Loucy (cell line): Measurements from ENCODE around the gene ASB1.

Experiments used
- H2AFZ ChIP-seq: fragments of 200-600 bp; sonication (generic); 2 replicates; pipeline ENCODE4 v1.6.0; 2016; ENCODE audit warnings: antibody characterized with exemption, mild to moderate bottlenecking, low read length, moderate library complexity
- H3F3A ChIP-seq: fragments of 200-600 bp; 2 replicates; pipeline ENCODE4 v1.6.0; 2016; ENCODE audit warnings: antibody characterized with exemption, low read depth, mild to moderate bottlenecking
- H3K27me3 ChIP-seq: fragments of 200-600 bp; sonication (generic); 2 replicates; pipeline ENCODE4 v1.6.1; 2014; ENCODE audit warnings: low read length, mild to moderate bottlenecking; ENCODE audit not compliant: insufficient read depth, poor library complexity, severe bottlenecking
- H3K36me3 ChIP-seq: fragments of 200-600 bp; sonication (generic); 2 replicates; pipeline ENCODE4 v1.6.1; 2016; ENCODE audit warnings: low read length; ENCODE audit not compliant: insufficient read depth
- H3K4me1 ChIP-seq: fragments of 200-600 bp; sonication (generic); 2 replicates; pipeline ENCODE4 v1.5.1; 2014; ENCODE audit warnings: low read length, mild to moderate bottlenecking; ENCODE audit not compliant: insufficient read depth, poor library complexity, severe bottlenecking
- H3K4me2 ChIP-seq: fragments of 200-600 bp; sonication (generic); 2 replicates; pipeline ENCODE4 v1.6.0; 2014; ENCODE audit warnings: antibody characterized with exemption, low read length, low read depth, mild to moderate bottlenecking; ENCODE audit not compliant: poor library complexity, severe bottlenecking
- H3K4me3 ChIP-seq: fragments of 200-600 bp; sonication (generic); 2 replicates; pipeline ENCODE4 v1.5.1; 2014; ENCODE audit warnings: low read length, mild to moderate bottlenecking, mixed read lengths; ENCODE audit not compliant: poor library complexity, severe bottlenecking
- H3K79me2 ChIP-seq: fragments of 200-600 bp; sonication (generic); 2 replicates; pipeline ENCODE4 v1.6.1; 2014; ENCODE audit warnings: low read length; ENCODE audit not compliant: insufficient read depth
- H3K9ac ChIP-seq: fragments of 200-600 bp; sonication (generic); 2 replicates; pipeline ENCODE4 v1.6.0; 2014; ENCODE audit warnings: mild to moderate bottlenecking, low read depth, low read length, moderate library complexity; ENCODE audit not compliant: poor library complexity, severe bottlenecking
- H3K9me2 ChIP-seq: fragments of 200-600 bp; sonication (generic); replicated peaks from 2 replicates; pipeline ENCODE4 v1.6.1; 2016; ENCODE audit warnings: low read depth, low read length, mixed read lengths
- H3K9me3 ChIP-seq: fragments of 200-600 bp; sonication (generic); 2 replicates; pipeline ENCODE4 v1.6.1; 2014; ENCODE audit warnings: mild to moderate bottlenecking, antibody characterized with exemption, low read length, low read depth; ENCODE audit not compliant: insufficient read depth
- H4K20me1 ChIP-seq: fragments of 200-600 bp; sonication (generic); 2 replicates; pipeline ENCODE4 v1.6.0; 2014; ENCODE audit warnings: antibody characterized with exemption, low read length, mild to moderate bottlenecking; ENCODE audit not compliant: insufficient read depth, poor library complexity, severe bottlenecking
- CTCF ChIP-seq: fragments of 200-600 bp; sonication (generic); conservative IDR thresholded peaks from 2 replicates; pipeline ENCODE4 v1.5.1; 2014; ENCODE audit warnings: mild to moderate bottlenecking, antibody characterized with exemption, low read length
- EZH2phosphoT487 ChIP-seq: fragments of 200-600 bp; IDR thresholded peaks from 2 replicates; pipeline ENCODE4 v1.6.1; 2018; ENCODE audit warnings: antibody characterized with exemption, mild to moderate bottlenecking, moderate library complexity, borderline replicate concordance

Gene ASB1

DNA sequence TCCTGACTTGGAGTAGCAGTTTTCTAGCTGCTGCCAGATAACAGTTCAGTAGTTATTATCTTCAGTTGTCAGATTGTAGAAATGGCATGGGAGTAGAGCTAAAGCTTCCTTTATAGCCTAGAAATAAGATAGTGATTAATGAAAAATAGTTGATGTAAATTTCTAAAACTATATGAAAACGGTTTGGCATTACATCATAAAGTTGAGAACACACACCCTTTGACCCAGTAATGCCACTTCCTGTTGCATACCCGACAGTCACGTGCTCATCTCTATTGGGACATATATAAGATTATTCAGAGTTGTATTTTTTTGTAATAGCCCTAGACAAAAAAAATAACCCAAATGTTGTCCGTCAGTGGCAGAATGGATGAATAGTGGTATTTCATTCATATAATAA, 39.4 kb upstream of the ASB1 start:
- H3F3A ChIP-seq: no peaks in the 10 kb centered on the region
- no peaks in the 10 kb centered on the region for H3K9me3 ChIP-seq
- no peaks in the 10 kb centered on the region for H4K20me1 ChIP-seq
- no peak overlapping the region for H3K4me3 ChIP-seq
- H3K79me2 ChIP-seq: no peaks in the 10 kb centered on the region
- H3K9ac ChIP-seq: no peak overlapping the region
- no peak for TF ChIP-seq EZH2phosphoT487
- no peak for TF ChIP-seq CTCF
- peaks cover 6% of the 10 kb centered on the region; the same call in 1 of the 2 replicates for H3K36me3 ChIP-seq
- H3K9me2 ChIP-seq: no peaks in the 10 kb centered on the region
- H3K27me3 ChIP-seq: no peaks in the 10 kb centered on the region
- H3K4me1 ChIP-seq: peaks cover 22% of the 10 kb centered on the region
- H3K4me2 ChIP-seq: no peak overlapping the region
- no peak overlapping the region for H2AFZ ChIP-seq

DNA sequence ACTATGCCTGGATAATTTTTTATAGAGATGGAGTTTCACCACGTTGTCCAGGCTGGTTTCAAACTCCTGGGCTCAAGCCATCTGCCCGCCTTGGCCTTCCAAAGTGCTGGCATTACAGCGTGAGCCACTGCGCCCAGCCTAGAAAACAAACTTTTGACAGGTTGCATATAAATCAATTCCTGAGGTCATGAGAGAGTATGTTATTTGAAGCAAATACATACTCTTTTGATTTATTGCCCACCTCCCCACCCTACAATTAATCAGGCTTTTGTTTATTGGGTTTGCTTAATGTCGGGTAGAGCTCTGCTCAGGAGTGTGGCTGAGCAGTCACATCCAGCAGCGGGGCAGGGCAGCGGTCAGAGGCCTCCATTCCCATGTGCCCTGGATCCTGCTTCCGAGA, 37.9 kb upstream of the ASB1 start:
- no peak overlapping the region for H2AFZ ChIP-seq
- H3K9me3 ChIP-seq: no peaks in the 10 kb centered on the region
- H3K27me3 ChIP-seq: no peaks in the 10 kb centered on the region
- H4K20me1 ChIP-seq: no peaks in the 10 kb centered on the region
- H3F3A ChIP-seq: no peaks in the 10 kb centered on the region
- H3K9ac ChIP-seq: no peak overlapping the region
- H3K9me2 ChIP-seq: no peaks in the 10 kb centered on the region
- no peaks in the 10 kb centered on the region for H3K79me2 ChIP-seq
- peaks cover 26% of the 10 kb centered on the region for H3K4me1 ChIP-seq
- no peak overlapping the region for H3K4me2 ChIP-seq
- TF ChIP-seq EZH2phosphoT487 (no peak), CTCF (no peak)
- H3K36me3 ChIP-seq: no peaks in the 10 kb centered on the region
- no peak overlapping the region for H3K4me3 ChIP-seq

GRCh38 chr2:238389988-238390589, 36.6 kb upstream of the ASB1 start:
- Histone ChIP-seq H3K4me2 (no peak overlapping the region), H3K4me3 (no peak overlapping the region), H3K27me3 (no peaks in the 10 kb centered on the region), H3K4me1 (peaks cover 36% of the 10 kb centered on the region), H3K79me2 (no peaks in the 10 kb centered on the region), H4K20me1 (no peaks in the 10 kb centered on the region), H2AFZ (no peak overlapping the region), H3K9me2 (no peaks in the 10 kb centered on the region), H3K36me3 (no peaks in the 10 kb centered on the region), H3K9ac (peak overlapping the region; percentile 45), H3F3A (no peaks in the 10 kb centered on the region), H3K9me3 (no peaks in the 10 kb centered on the region)
- TF ChIP-seq EZH2phosphoT487 (no peak), CTCF (no peak)
